ENCODE results near the gene RNF5. TPM values are rescaled to one million over a fixed set of nuclear protein-coding genes. Genes with fewer than 3 reads are reported as not detected.
A peak's percentile ranks its signal among the peaks of the same experiment; 100 is the strongest.
"Not testable (repeated sequence)": the region's sequence is repeated elsewhere in the genome, so short reads cannot be mapped to it uniquely, and the experiment has no call there.

The RNF5 gene
- total and polyA plus RNA-seq, 2 experiments from 2014 or later: 133 to 169 TPM

- Histone ChIP-seq H3K4me3 (no peak overlapping the region), H3K9me3 (ENCODE audit: low read depth) (no peaks in the 10 kb centered on the region), H4K20me1 (ENCODE audit: insufficient read depth, poor library complexity, severe bottlenecking) (no peaks in the 10 kb centered on the region), H3K27me3 (no peaks in the 10 kb centered on the region), H2AFZ (no peak overlapping the region), H3K36me3 (replicated peaks; ENCODE audit: insufficient read depth, low read depth) (no peaks in the 10 kb centered on the region), H3K27ac (no peak overlapping the region), H3K4me2 (no peak overlapping the region), H3K9me2 (replicated peaks; ENCODE audit: insufficient read depth) (no peaks in the 10 kb centered on the region), H3K79me2 (peaks cover 28% of the 10 kb centered on the region), H3K4me1 (ENCODE audit: insufficient read depth) (peaks cover 24% of the 10 kb centered on the region)
- DNase-seq (ENCODE audit: low spot score): no peak
- TF ChIP-seq EZH2phosphoT487 (IDR thresholded peaks at IDR 0.05; ENCODE audit: low read depth, severe bottlenecking, unreplicated experiment) (no peak), CTCF (IDR thresholded peaks at IDR 0.05; ENCODE audit: poor library complexity) (no peak), EZH2 (IDR thresholded peaks at IDR 0.05; ENCODE audit: borderline replicate concordance) (no peak)
- 97% methylated on average over 3 of the region's 3 CpGs for WGBS (ENCODE audit: low lambda C conversion rate, missing lambda C conversion rate)
These were observed 4.8 kb downstream of the RNF5 start for GRCh38 chr6:32183030-32183429.

GRCh38 chr6:32183483-32184083, 5.4 kb downstream of the RNF5 start:
- H3K4me3 ChIP-seq: no peak overlapping the region
- no peak for DNase-seq (ENCODE audit: low spot score)
- H3K9me2 ChIP-seq (replicated peaks; ENCODE audit: insufficient read depth): no peaks in the 10 kb centered on the region
- no peaks in the 10 kb centered on the region for H4K20me1 ChIP-seq (ENCODE audit: insufficient read depth, poor library complexity, severe bottlenecking)
- peaks cover 24% of the 10 kb centered on the region for H3K4me1 ChIP-seq (ENCODE audit: insufficient read depth)
- WGBS (ENCODE audit: low lambda C conversion rate, missing lambda C conversion rate): 87% methylated on average over 15 of the region's 15 CpGs
- no peak for TF ChIP-seq EZH2 (IDR thresholded peaks at IDR 0.05; ENCODE audit: borderline replicate concordance)
- TF ChIP-seq EZH2phosphoT487 (IDR thresholded peaks at IDR 0.05; ENCODE audit: low read depth, severe bottlenecking, unreplicated experiment): no peak
- TF ChIP-seq CTCF (IDR thresholded peaks at IDR 0.05; ENCODE audit: poor library complexity): no peak
- no peak overlapping the region for H2AFZ ChIP-seq
- H3K4me2 ChIP-seq: no peak overlapping the region
- no peaks in the 10 kb centered on the region for H3K27me3 ChIP-seq
- peaks cover 33% of the 10 kb centered on the region for H3K79me2 ChIP-seq
- no peaks in the 10 kb centered on the region for H3K9me3 ChIP-seq (ENCODE audit: low read depth)
- no peak overlapping the region for H3K27ac ChIP-seq
- H3K36me3 ChIP-seq (replicated peaks; ENCODE audit: insufficient read depth, low read depth): no peaks in the 10 kb centered on the region

- peaks cover 33% of the 10 kb centered on the region for H3K79me2 ChIP-seq
- no peaks in the 10 kb centered on the region for H3K27me3 ChIP-seq
- H3K4me3 ChIP-seq: no peak within 1 kb of the TSS
- peak within 1 kb of the TSS; percentile 63 for H3K27ac ChIP-seq
- DNase-seq (ENCODE audit: low spot score): no peak
- no peaks in the 10 kb centered on the region for H3K36me3 ChIP-seq (replicated peaks; ENCODE audit: insufficient read depth, low read depth)
- no peak within 1 kb of the TSS for H2AFZ ChIP-seq
- no peaks in the 10 kb centered on the region for H3K9me3 ChIP-seq (ENCODE audit: low read depth)
- no peak within 1 kb of the TSS for H3K4me2 ChIP-seq
- peaks cover 21% of the 10 kb centered on the region for H3K4me1 ChIP-seq (ENCODE audit: insufficient read depth)
- H3K9me2 ChIP-seq (replicated peaks; ENCODE audit: insufficient read depth): no peaks in the 10 kb centered on the region
- H4K20me1 ChIP-seq (ENCODE audit: insufficient read depth, poor library complexity, severe bottlenecking): no peaks in the 10 kb centered on the region
- WGBS (ENCODE audit: low lambda C conversion rate, missing lambda C conversion rate): 80% methylated on average over 6 of the region's 6 CpGs
- TF ChIP-seq CTCF (IDR thresholded peaks at IDR 0.05; ENCODE audit: poor library complexity): no peak
- no peak for TF ChIP-seq EZH2 (IDR thresholded peaks at IDR 0.05; ENCODE audit: borderline replicate concordance)
- TF ChIP-seq EZH2phosphoT487 (IDR thresholded peaks at IDR 0.05; ENCODE audit: low read depth, severe bottlenecking, unreplicated experiment): no peak
These were observed 6.0 kb downstream of the RNF5 start, which contains the start of gene AGER for GRCh38 chr6:32184084-32184640. Gene AGER (minus strand): TSS chr6:32184253. CDS start chr6:32184222, 31 bp downstream.

- peak overlapping the region; percentile 55 for H3K4me2 ChIP-seq
- not testable (repeated sequence) for H3K9me2 ChIP-seq (replicated peaks; ENCODE audit: insufficient read depth)
- 21% methylated on average over 9 of the region's 11 CpGs for WGBS (ENCODE audit: low lambda C conversion rate, missing lambda C conversion rate)
These were observed 7.5 kb downstream of the RNF5 start for GRCh38 chr6:32185681-32186131.

GRCh38 chr6:32186151-32186840, 8.1 kb downstream of the RNF5 start:
- not testable (repeated sequence) for DNase-seq (ENCODE audit: low spot score); H3K4me2 ChIP-seq
- 85% methylated on average over 10 of the region's 10 CpGs for WGBS (ENCODE audit: low lambda C conversion rate, missing lambda C conversion rate)

More at GRCh38 chr6:32185681-32186131, 7.5 kb downstream of the RNF5 start:
- peak overlapping the region; percentile 86 for H3K27ac ChIP-seq
- peaks cover 21% of the 10 kb centered on the region for H3K4me1 ChIP-seq (ENCODE audit: insufficient read depth)
- H3K9me3 ChIP-seq (ENCODE audit: low read depth); H3K27me3 ChIP-seq; H2AFZ ChIP-seq; H3K4me3 ChIP-seq; H3K36me3 ChIP-seq (replicated peaks; ENCODE audit: insufficient read depth, low read depth); H4K20me1 ChIP-seq (ENCODE audit: insufficient read depth, poor library complexity, severe bottlenecking): not testable (repeated sequence)
- peak; percentile 88 for DNase-seq (ENCODE audit: low spot score)
- H3K79me2 ChIP-seq: peaks cover 31% of the 10 kb centered on the region

More at GRCh38 chr6:32186151-32186840, 8.1 kb downstream of the RNF5 start:
- H3K4me3 ChIP-seq; H3K27me3 ChIP-seq; H3K9me3 ChIP-seq (ENCODE audit: low read depth); H3K9me2 ChIP-seq (replicated peaks; ENCODE audit: insufficient read depth); H3K36me3 ChIP-seq (replicated peaks; ENCODE audit: insufficient read depth, low read depth); H2AFZ ChIP-seq; H4K20me1 ChIP-seq (ENCODE audit: insufficient read depth, poor library complexity, severe bottlenecking): not testable (repeated sequence)
- Histone ChIP-seq H3K4me1 (ENCODE audit: insufficient read depth) (peaks cover 27% of the 10 kb centered on the region), H3K79me2 (peaks cover 33% of the 10 kb centered on the region), H3K27ac (peak overlapping the region; percentile 86)

Measured in hepatocyte (in vitro differentiated cells).